Medulla oblongata (tissue), 1 donor: ENCODE data around the gene REEP6.

Source experiments
- DNase-seq: peaks from one replicate; pipeline ENCODE4 v3.0.0-alpha.2; 2015; ENCODE audit errors: extremely low spot score

Gene REEP6

GRCh38 chr19:1456121-1456900 is 34.7 kb upstream of the REEP6 start:
- no peak for DNase-seq

- no peak for DNase-seq
Measured at GRCh38 chr19:1457031-1457739, 33.8 kb upstream of the REEP6 start.

GRCh38 chr19:1457892-1458291 is 33.1 kb upstream of the REEP6 start:
- DNase-seq, result no peak

DNA sequence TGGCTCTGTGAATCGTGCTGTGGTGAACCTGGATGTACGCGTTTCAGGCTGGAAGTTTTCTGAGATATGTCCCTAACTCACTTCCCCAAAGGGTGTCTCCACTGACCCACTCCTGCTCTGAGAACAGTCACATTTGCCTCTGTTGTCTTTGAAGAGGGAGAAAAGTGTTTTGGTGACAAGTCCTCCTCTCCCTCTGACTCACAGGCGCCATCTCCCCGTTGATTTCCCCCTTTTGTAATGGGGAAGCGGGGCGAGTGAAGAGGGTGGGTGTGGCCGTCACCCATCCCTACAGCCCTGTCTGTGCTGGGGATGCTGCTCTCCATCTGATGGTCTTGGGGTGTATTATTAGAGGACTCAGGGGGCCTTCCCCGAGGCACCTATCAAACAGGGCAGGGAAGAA is 31.5 kb upstream of the REEP6 start:
- no peak for DNase-seq

GRCh38 chr19:1460033-1460995 is 30.7 kb upstream of the REEP6 start:
- DNase-seq, result no peak

- DNase-seq, result no peak
Measured at GRCh38 chr19:1461862-1462261, 29.1 kb upstream of the REEP6 start.

- DNase-seq, result no peak
Measured at GRCh38 chr19:1465191-1466016, 25.6 kb upstream of the REEP6 start.

DNA sequence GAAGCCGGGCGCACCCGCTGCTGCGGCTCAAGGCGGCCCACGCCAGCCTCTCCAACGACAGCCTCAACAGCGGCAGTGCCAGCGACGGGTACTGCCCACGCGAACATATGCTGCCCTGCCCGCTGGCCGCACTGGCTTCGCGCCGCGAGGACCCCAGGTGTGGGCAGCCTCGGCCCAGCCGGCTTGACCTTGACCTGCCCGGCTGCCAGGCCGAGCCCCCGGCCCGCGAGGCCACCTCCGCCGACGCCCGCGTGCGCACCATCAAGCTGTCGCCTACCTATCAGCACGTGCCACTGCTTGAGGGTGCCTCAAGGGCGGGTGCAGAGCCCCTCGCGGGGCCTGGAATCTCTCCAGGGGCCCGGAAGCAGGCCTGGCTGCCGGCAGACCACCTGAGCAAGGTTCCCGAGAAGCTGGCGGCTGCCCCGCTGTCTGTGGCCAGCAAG is 24.9 kb upstream of the REEP6 start:
- no peak for DNase-seq

DNA sequence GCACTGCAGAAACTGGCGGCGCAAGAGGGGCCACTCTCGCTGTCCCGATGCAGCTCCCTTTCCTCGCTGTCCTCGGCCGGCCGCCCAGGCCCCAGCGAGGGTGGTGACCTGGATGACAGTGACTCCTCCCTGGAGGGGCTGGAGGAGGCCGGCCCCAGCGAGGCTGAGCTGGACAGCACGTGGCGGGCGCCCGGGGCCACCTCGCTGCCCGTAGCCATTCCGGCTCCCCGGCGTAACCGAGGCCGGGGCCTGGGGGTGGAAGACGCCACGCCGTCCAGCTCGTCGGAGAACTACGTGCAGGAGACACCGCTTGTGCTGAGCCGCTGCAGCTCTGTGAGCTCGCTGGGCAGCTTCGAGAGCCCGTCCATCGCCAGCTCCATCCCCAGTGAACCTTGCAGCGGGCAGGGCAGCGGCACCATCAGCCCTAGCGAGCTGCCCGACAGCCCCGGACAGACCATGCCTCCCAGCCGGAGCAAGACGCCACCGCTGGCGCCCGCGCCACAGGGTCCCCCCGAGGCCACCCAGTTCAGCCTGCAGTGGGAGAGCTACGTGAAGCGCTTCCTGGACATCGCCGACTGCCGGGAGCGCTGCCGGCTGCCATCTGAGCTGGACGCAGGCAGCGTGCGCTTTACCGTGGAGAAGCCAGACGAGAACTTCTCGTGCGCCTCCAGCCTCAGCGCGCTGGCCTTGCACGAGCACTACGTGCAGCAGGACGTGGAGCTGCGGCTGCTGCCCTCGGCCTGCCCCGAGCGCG is 24.3 kb upstream of the REEP6 start:
- no peak for DNase-seq

GRCh38 chr19:1467215-1467489 is 23.8 kb upstream of the REEP6 start:
- no peak for DNase-seq

DNA sequence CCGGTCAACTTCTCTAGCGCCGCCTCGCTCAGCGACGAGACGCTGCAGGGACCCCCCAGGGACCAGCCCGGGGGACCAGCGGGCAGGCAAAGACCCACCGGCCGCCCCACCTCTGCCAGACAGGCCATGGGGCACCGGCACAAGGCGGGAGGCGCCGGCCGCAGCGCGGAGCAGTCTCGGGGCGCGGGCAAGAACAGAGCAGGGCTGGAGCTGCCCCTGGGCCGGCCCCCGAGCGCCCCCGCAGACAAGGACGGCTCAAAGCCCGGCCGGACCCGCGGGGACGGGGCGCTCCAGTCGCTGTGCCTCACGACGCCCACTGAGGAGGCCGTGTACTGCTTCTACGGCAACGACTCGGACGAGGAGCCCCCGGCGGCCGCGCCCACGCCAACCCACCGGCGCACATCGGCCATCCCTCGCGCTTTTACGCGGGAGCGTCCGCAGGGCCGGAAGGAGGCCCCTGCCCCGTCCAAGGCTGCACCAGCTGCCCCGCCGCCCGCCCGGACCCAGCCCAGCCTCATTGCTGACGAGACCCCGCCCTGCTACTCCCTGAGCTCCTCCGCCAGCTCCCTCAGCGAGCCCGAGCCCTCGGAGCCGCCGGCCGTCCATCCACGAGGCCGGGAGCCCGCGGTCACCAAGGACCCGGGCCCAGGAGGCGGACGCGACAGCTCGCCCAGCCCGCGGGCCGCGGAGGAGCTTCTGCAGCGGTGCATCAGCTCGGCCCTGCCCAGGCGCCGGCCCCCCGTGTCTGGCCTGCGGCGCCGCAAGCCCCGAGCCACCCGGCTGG is 23.3 kb upstream of the REEP6 start:
- DNase-seq, result no peak

DNA sequence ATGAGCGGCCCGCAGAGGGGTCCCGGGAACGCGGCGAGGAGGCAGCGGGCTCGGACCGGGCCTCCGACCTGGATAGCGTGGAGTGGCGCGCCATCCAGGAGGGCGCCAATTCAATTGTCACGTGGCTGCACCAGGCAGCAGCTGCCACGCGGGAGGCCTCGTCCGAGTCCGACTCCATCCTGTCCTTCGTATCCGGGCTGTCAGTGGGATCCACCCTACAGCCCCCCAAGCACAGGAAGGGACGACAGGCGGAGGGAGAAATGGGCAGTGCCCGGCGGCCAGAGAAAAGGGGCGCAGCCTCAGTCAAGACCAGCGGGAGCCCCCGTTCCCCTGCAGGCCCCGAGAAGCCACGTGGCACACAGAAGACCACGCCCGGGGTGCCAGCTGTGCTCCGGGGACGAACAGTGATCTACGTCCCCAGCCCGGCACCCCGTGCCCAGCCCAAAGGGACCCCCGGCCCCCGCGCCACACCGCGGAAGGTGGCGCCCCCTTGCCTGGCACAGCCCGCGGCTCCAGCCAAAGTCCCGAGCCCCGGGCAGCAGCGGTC is 22.6 kb upstream of the REEP6 start:
- DNase-seq, result no peak

DNA sequence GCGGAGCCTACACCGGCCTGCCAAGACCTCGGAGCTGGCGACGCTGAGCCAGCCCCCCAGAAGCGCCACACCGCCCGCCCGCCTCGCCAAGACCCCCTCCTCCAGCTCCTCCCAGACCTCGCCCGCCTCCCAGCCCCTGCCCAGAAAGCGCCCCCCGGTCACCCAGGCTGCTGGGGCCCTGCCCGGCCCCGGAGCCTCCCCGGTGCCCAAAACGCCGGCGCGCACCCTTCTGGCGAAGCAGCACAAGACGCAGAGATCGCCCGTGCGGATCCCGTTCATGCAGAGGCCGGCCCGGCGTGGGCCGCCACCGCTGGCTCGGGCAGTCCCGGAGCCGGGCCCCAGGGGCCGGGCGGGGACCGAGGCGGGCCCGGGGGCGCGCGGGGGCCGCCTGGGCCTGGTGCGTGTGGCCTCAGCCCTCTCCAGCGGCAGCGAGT is 22.1 kb upstream of the REEP6 start:
- no peak for DNase-seq

GRCh38 chr19:1469255-1470054 is 21.5 kb upstream of the REEP6 start:
- no peak for DNase-seq

DNA sequence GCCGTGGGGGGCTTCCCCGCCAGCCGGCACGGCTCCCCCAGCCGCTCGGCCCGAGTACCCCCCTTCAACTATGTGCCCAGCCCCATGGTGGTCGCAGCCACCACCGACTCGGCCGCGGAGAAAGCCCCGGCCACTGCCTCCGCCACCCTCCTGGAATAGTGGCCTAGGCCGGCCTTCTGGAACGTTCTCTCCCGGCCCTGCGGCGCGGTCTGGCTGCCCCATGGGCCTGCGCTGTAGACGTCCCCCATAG is 21.0 kb upstream of the REEP6 start:
- DNase-seq, result no peak

DNA sequence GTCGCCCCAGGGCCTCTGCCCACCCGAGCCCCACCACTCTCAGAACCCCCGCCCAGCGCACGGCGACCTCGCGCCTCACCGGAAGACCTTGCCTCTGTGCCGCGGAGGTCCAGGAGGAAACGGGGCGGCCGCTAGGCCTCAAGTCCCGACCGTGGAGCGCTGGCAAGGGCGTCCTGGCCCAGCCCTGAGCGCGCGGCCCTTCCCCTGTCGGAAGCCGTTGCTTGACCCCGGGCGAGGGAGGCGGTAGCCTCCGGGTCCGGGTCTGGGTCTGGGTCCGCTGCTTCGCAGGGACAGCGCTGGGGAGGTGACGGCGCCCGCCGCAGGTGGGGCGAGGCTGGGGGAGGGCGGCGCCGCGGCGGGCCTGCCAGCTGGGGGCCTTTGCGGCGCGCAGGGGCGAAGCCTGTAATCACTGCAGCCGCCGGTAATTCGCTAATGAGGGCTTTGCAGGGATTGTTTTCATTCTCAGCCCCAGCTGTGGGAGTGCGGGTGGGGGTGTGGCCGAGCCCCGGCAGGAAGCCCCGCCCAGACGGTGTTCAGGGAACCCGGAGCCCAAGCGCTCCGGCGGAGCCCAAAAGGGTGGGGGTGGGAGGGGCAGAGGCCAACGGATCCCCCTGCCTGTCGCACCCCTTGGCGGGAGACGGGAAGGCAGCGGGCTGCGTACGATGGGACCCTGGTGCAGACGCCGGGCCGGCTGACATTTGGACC is 20.5 kb upstream of the REEP6 start:
- DNase-seq, result no peak

DNA sequence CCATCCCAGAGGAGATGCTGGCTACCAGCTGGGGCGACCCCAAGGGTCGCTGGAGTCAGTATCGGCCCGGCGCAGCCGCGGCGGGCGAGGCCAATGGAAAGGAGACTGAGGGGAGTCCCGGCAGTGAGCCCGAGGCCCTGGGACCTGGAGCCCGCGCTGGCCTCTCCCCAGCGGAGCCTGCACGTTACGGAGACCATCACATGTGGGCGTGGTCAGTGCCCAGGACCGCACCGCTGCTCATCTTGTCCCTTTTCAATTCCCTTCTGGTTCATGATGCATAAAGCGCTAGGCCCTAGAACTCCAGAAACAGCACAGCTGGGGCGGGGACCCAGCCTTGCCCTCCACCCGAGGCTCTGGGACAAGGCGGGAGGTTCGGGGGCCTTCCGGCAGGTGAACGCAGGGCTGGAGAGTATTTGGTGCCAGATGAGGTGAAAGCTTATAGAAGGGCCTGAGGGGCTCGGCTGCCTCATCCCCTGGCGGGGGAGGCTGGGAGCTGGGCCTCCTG is 19.9 kb upstream of the REEP6 start:
- DNase-seq, result no peak

- peak; percentile 63 for DNase-seq
Measured at GRCh38 chr19:1471515-1472160, 19.3 kb upstream of the REEP6 start.
